ENCODE measurements around the gene MLNR. TPM values are rescaled to one million over a fixed set of nuclear protein-coding genes. Genes with fewer than 3 reads are reported as not detected.

The MLNR gene
- total RNA-seq, 1 experiment from 2014 or later, result not detected

GRCh38 chr13:49247643-49248621, 27.8 kb downstream of the MLNR start, which contains the start of gene CDADC1 (continued):
- no peak for TF ChIP-seq NFYB (CRISPR knock-in tag; conservative IDR thresholded peaks at IDR 0.05; ENCODE audit: low read depth)
- no peak for TF ChIP-seq ZSCAN18 (CRISPR knock-in tag; IDR thresholded peaks at IDR 0.05)
- no peak for TF ChIP-seq KAT7 (CRISPR knock-in tag; IDR thresholded peaks at IDR 0.05; ENCODE audit: borderline replicate concordance)
- no peak for TF ChIP-seq ZNF138 (CRISPR knock-in tag; conservative IDR thresholded peaks at IDR 0.05)
- TF ChIP-seq USF1 (CRISPR knock-in tag; IDR thresholded peaks at IDR 0.05), result 0 out of 2 replicates have a peak, but pooled peaks have one; percentile 18
- no peak for TF ChIP-seq STAT6 (CRISPR knock-in tag; conservative IDR thresholded peaks at IDR 0.05; ENCODE audit: low read depth)
- TF ChIP-seq NR2C2 (CRISPR knock-in tag; IDR thresholded peaks at IDR 0.05), result no peak
- TF ChIP-seq CTCF (IDR thresholded peaks at IDR 0.05), result no peak
- TF ChIP-seq NFE2L1 (CRISPR knock-in tag; IDR thresholded peaks at IDR 0.05), result no peak

- no peak for TF ChIP-seq HMGA2 (CRISPR knock-in tag; IDR thresholded peaks at IDR 0.05)
- TF ChIP-seq NFYB (CRISPR knock-in tag; conservative IDR thresholded peaks at IDR 0.05; ENCODE audit: low read depth), result no peak
- no peak for TF ChIP-seq ZNF671 (CRISPR knock-in tag; IDR thresholded peaks at IDR 0.05)
- no peak for TF ChIP-seq ERG (CRISPR knock-in tag; IDR thresholded peaks at IDR 0.05)
- TF ChIP-seq ZNF512 (CRISPR knock-in tag; IDR thresholded peaks at IDR 0.05; ENCODE audit: borderline replicate concordance), result no peak
- no peak for TF ChIP-seq ZNF232 (CRISPR knock-in tag; IDR thresholded peaks at IDR 0.05)
- H3K4me3 Mint-ChIP-seq, result peak overlapping the region; percentile 95
- H3K9me3 Mint-ChIP-seq, result no peaks in the 10 kb centered on the region
- peaks cover 12% of the 10 kb centered on the region for H3K4me1 Mint-ChIP-seq
- H3K27me3 Mint-ChIP-seq (ENCODE audit: low read depth), result peaks cover 14% of the 10 kb centered on the region; the same call in 1 of the 2 replicates
- no peak for DNase-seq (ENCODE audit: low spot score)
- H3K36me3 Mint-ChIP-seq, result no peaks in the 10 kb centered on the region
- ATAC-seq, result no peak
- peak overlapping the region; percentile 97 for H3K27ac Mint-ChIP-seq
- POLR2A ChIA-PET, result interaction anchor here (1.1 kb wide), 1 partner anchor 32 kb away, joined by 3 read pairs; no protein-coding TSS in a partner anchor
- CTCF ChIA-PET, result interaction anchor here (1.1 to 2.3 kb wide), 7 partner anchors 9 to 312 kb away, joined by 3 to 41 read pairs (median 5); no protein-coding TSS in a partner anchor
These were observed 28.5 kb downstream of the MLNR start for GRCh38 chr13:49248622-49249002.
